Osteoblast (primary cell): ENCODE data around the gene SLMAP. TPM values are rescaled to one million over a fixed set of nuclear protein-coding genes. Genes with fewer than 3 reads are reported as not detected.
A peak's percentile ranks its signal among the peaks of the same experiment; 100 is the strongest.

Experiments
- DNase-seq: peaks from one replicate; pipeline ENCODE4 v3.0.0; 2011; ENCODE audit warnings: low spot score, mixed read lengths; ENCODE audit not compliant: insufficient read length; ENCODE audit errors: missing footprints
- H2AFZ ChIP-seq: 2 replicates; pipeline ENCODE4 v1.6.0; 2011; ENCODE audit warnings: mild to moderate bottlenecking, low read length
- H3K27ac ChIP-seq: 2 replicates; pipeline ENCODE4 v1.5.1; 2011; ENCODE audit warnings: mild to moderate bottlenecking, low read depth, low read length, moderate library complexity
- H3K27me3 ChIP-seq: 2 replicates; pipeline ENCODE4 v1.6.0; 2012; ENCODE audit warnings: mild to moderate bottlenecking, control low read depth, inconsistent platforms, low read length, moderate library complexity; ENCODE audit not compliant: insufficient read depth
- H3K36me3 ChIP-seq: 2 replicates; pipeline ENCODE4 v1.5.1; 2011; ENCODE audit warnings: mild to moderate bottlenecking, low read length, control low read depth, moderate library complexity; ENCODE audit not compliant: insufficient read depth
- H3K4me1 ChIP-seq: 2 replicates; pipeline ENCODE4 v1.5.1; 2011; ENCODE audit warnings: mild to moderate bottlenecking, low read length, control low read depth, moderate library complexity; ENCODE audit not compliant: insufficient read depth
- H3K4me2 ChIP-seq: 2 replicates; pipeline ENCODE4 v1.6.0; 2011; ENCODE audit warnings: mild to moderate bottlenecking, low read length; ENCODE audit not compliant: insufficient read depth
- H3K4me3 ChIP-seq: fragments of 200-600 bp; sonication (generic); 3 replicates; pipeline ENCODE4 v1.5.1; 2012; ENCODE audit warnings: mild to moderate bottlenecking, low read length, inconsistent platforms; ENCODE audit not compliant: insufficient read depth
- H3K79me2 ChIP-seq: 2 replicates; pipeline ENCODE4 v1.6.0; 2012; ENCODE audit warnings: mild to moderate bottlenecking, low read length, control low read depth, inconsistent platforms; ENCODE audit not compliant: insufficient read depth
- H3K9me3 ChIP-seq: 2 replicates; pipeline ENCODE4 v1.5.1; 2011; ENCODE audit warnings: low read depth, low read length, control low read depth
- H4K20me1 ChIP-seq: 2 replicates; pipeline ENCODE4 v1.6.0; 2012; ENCODE audit warnings: mild to moderate bottlenecking, low read length, control low read depth; ENCODE audit not compliant: insufficient read depth
- CTCF ChIP-seq: IDR thresholded peaks from 2 replicates; pipeline ENCODE4 v1.5.1; 2011; ENCODE audit warnings: mild to moderate bottlenecking, low read depth, low read length, moderate library complexity; ENCODE audit errors: extremely low read depth
- total RNA-seq: library from RNA; depleted of rRNA; stranded (reverse); fragments of >200 nt; gene quantifications from 2 replicates; pipeline ENCODE4 v1.2.3, GENCODE V29; 2012

The SLMAP gene
- total RNA-seq, 1 donor, result 50.7 TPM

- no peak for TF ChIP-seq CTCF
- no peak for DNase-seq
Observed at GRCh38 chr3:57733790-57734189, 22.3 kb upstream of the SLMAP start.

GRCh38 chr3:57735405-57735804, 20.7 kb upstream of the SLMAP start:
- Histone ChIP-seq H3K4me1 (peaks cover 5% of the 10 kb centered on the region), H3K4me2 (no peak overlapping the region), H3K27ac (no peak overlapping the region), H3K4me3 (no peak overlapping the region), H3K79me2 (no peaks in the 10 kb centered on the region), H3K27me3 (no peaks in the 10 kb centered on the region), H3K36me3 (no peaks in the 10 kb centered on the region), H4K20me1 (no peaks in the 10 kb centered on the region), H2AFZ (no peak overlapping the region), H3K9me3 (no peaks in the 10 kb centered on the region)
- no peak for DNase-seq
- no peak for TF ChIP-seq CTCF

More at GRCh38 chr3:57733790-57734189, 22.3 kb upstream of the SLMAP start:
- Histone ChIP-seq H3K27me3 (no peaks in the 10 kb centered on the region), H3K27ac (no peak overlapping the region), H3K4me1 (peaks cover 13% of the 10 kb centered on the region), H3K9me3 (no peaks in the 10 kb centered on the region), H3K4me2 (no peak overlapping the region), H3K79me2 (no peaks in the 10 kb centered on the region), H3K36me3 (no peaks in the 10 kb centered on the region), H3K4me3 (no peak overlapping the region), H4K20me1 (no peaks in the 10 kb centered on the region), H2AFZ (peak overlapping the region; percentile 22)

- Histone ChIP-seq H3K4me2 (no peak overlapping the region), H2AFZ (no peak overlapping the region), H3K27me3 (no peaks in the 10 kb centered on the region), H3K4me3 (no peak overlapping the region), H3K36me3 (no peaks in the 10 kb centered on the region), H3K27ac (no peak overlapping the region), H3K4me1 (no peaks in the 10 kb centered on the region), H4K20me1 (no peaks in the 10 kb centered on the region), H3K9me3 (no peaks in the 10 kb centered on the region), H3K79me2 (no peaks in the 10 kb centered on the region)
- no peak for DNase-seq
- TF ChIP-seq CTCF, result no peak
Observed at GRCh38 chr3:57737840-57738239, 18.3 kb upstream of the SLMAP start.

GRCh38 chr3:57738391-57738790, 17.7 kb upstream of the SLMAP start:
- H3K27ac ChIP-seq, result no peak overlapping the region
- no peak overlapping the region for H3K4me2 ChIP-seq
- H3K27me3 ChIP-seq, result no peaks in the 10 kb centered on the region
- H3K79me2 ChIP-seq, result no peaks in the 10 kb centered on the region
- no peak overlapping the region for H3K4me3 ChIP-seq
- H3K4me1 ChIP-seq, result no peaks in the 10 kb centered on the region
- no peak for TF ChIP-seq CTCF
- H4K20me1 ChIP-seq, result no peaks in the 10 kb centered on the region
- H2AFZ ChIP-seq, result no peak overlapping the region
- H3K36me3 ChIP-seq, result no peaks in the 10 kb centered on the region
- no peak for DNase-seq
- no peaks in the 10 kb centered on the region for H3K9me3 ChIP-seq
